ENCODE data around the gene MYL6B. TPM values are rescaled to one million over a fixed set of nuclear protein-coding genes. Genes with fewer than 3 reads are reported as not detected.
"Not testable (repeated sequence)": the region's sequence is repeated elsewhere in the genome, so short reads cannot be mapped to it uniquely, and the experiment has no call there.

Gene MYL6B
- polyA plus RNA-seq, 1 donor (not counting 4 experiments of a cell fraction or from before 2014, with no cell fraction given): 44.9 TPM

DNA sequence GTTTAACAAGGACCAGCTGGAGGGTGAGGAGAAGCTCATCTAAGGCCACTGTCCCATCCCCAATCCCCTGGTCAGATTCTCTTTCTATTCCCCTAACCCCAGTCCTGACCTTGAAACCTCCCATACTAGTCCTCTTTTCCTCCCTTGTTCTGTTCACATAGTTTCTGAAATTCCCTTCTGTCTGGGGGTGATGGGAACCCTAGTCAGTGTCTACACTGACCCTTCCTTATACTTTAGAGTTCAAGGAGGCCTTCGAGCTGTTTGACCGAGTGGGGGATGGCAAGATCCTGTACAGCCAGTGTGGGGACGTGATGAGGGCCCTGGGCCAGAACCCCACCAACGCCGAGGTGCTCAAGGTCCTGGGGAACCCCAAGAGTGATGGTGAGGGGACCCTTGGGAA is 2.4 kb downstream of the MYL6B start:
- no peak for TF ChIP-seq CTCF (optimal IDR thresholded peaks at IDR 0.05 in 1 of 3, IDR thresholded peaks at IDR 0.05 in 1 of 3, conservative IDR thresholded peaks at IDR 0.05 in 1 of 3; ENCODE audit: extremely low read depth in 1 of 3, insufficient read depth in 2 of 3, low read length in 3 of 3)
- TF ChIP-seq EZH2 (IDR thresholded peaks at IDR 0.05; ENCODE audit: low read length): no peak
- no peaks in the 10 kb centered on the region for H3K27me3 ChIP-seq (ENCODE audit: control insufficient read depth, extremely low read depth, insufficient read depth, low read length)
- H3K4me2 ChIP-seq (ENCODE audit: control insufficient read depth, extremely low read depth, insufficient read depth, low read depth, low read length): no peak overlapping the region
- H2AFZ ChIP-seq (ENCODE audit: control insufficient read depth, low read length): no peak overlapping the region
- no peak overlapping the region for H3K27ac ChIP-seq (ENCODE audit: control insufficient read depth, insufficient read depth, low read length)
- no peaks in the 10 kb centered on the region for H3K9me1 ChIP-seq (ENCODE audit: control insufficient read depth, extremely low read depth, insufficient read depth, low read length)
- DNase-seq (ENCODE audit: low read depth, low spot score) (no peak), FAIRE-seq (no peak)
- no peak overlapping the region for H3K4me3 ChIP-seq (ENCODE audit: control insufficient read depth in 2 of 3, extremely low read depth in 1 of 3, insufficient read depth in 2 of 3, low read depth in 1 of 3, low read length in 3 of 3)
- peaks cover 24% of the 10 kb centered on the region for H3K4me1 ChIP-seq (ENCODE audit: control insufficient read depth, extremely low read depth, insufficient read depth, low read length)
- peaks cover 17% of the 10 kb centered on the region for H3K79me2 ChIP-seq (ENCODE audit: control insufficient read depth, insufficient read depth, low read length)
- dilution Hi-C loops (cut with MboI; ENCODE audit: extremely low pct_ligation_motif_present, low sequenced_read_pairs): no loop called here
- H4K20me1 ChIP-seq (ENCODE audit: control insufficient read depth, extremely low read depth, insufficient read depth, low read length): peaks cover under 1% of the 10 kb centered on the region
- no peaks in the 10 kb centered on the region for H3K9me3 ChIP-seq (ENCODE audit: control insufficient read depth, low read depth, low read length)
- peaks cover 10 to 12% of the 10 kb centered on the region in 2 experiments for H3K36me3 ChIP-seq (ENCODE audit: control insufficient read depth in 2 of 2, extremely low read depth in 1 of 2, insufficient read depth in 2 of 2, low read length in 2 of 2)
- no peak overlapping the region for H3K9ac ChIP-seq (ENCODE audit: control insufficient read depth, extremely low read depth, insufficient read depth, low read length)

DNA sequence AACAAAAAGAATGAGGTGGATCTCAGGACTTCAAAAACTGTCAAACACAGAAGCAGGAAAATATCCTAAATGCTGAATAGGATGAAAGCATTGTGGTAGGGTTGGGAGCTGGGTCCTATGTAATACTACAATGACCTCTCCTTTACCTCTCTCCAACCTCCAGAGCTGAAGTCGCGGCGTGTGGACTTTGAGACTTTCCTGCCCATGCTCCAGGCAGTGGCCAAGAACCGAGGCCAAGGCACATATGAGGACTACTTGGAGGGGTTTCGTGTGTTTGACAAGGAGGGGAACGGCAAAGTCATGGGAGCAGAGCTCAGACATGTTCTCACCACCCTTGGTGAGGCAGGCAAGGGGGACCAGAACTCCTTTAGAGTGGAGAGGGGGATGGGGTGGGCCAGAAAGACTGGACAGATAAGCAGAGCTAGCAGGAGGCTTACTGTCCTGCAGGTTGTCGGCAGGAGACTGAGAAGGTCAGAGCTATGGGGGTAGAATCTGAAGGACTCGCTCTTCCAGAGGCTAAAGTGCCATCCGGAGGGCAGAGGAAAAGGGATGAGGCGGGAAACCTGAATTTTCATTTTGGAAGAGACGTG is 3.0 kb downstream of the MYL6B start:
- Histone ChIP-seq H3K9me3 (ENCODE audit: control insufficient read depth, low read depth, low read length) (no peaks in the 10 kb centered on the region), H3K79me2 (ENCODE audit: control insufficient read depth, insufficient read depth, low read length) (peaks cover 22% of the 10 kb centered on the region), H3K9me1 (ENCODE audit: control insufficient read depth, extremely low read depth, insufficient read depth, low read length) (no peaks in the 10 kb centered on the region), H3K4me2 (ENCODE audit: control insufficient read depth, extremely low read depth, insufficient read depth, low read depth, low read length) (no peak overlapping the region), H4K20me1 (ENCODE audit: control insufficient read depth, extremely low read depth, insufficient read depth, low read length) (peaks cover 6% of the 10 kb centered on the region), H3K4me1 (ENCODE audit: control insufficient read depth, extremely low read depth, insufficient read depth, low read length) (peaks cover 29% of the 10 kb centered on the region), H2AFZ (ENCODE audit: control insufficient read depth, low read length) (no peak overlapping the region), H3K27me3 (ENCODE audit: control insufficient read depth, extremely low read depth, insufficient read depth, low read length) (no peaks in the 10 kb centered on the region), H3K36me3 (ENCODE audit: control insufficient read depth in 2 of 2, extremely low read depth in 1 of 2, insufficient read depth in 2 of 2, low read length in 2 of 2) (peaks cover 15 to 17% of the 10 kb centered on the region in 2 experiments), H3K27ac (ENCODE audit: control insufficient read depth, insufficient read depth, low read length) (no peak overlapping the region), H3K4me3 (ENCODE audit: control insufficient read depth in 2 of 3, extremely low read depth in 1 of 3, insufficient read depth in 2 of 3, low read depth in 1 of 3, low read length in 3 of 3) (no peak overlapping the region), H3K9ac (ENCODE audit: control insufficient read depth, extremely low read depth, insufficient read depth, low read length) (no peak overlapping the region)
- DNase-seq (ENCODE audit: low read depth, low spot score) (no peak), FAIRE-seq (no peak)
- TF ChIP-seq EZH2 (IDR thresholded peaks at IDR 0.05; ENCODE audit: low read length): no peak
- no peak for TF ChIP-seq CTCF (optimal IDR thresholded peaks at IDR 0.05 in 1 of 3, IDR thresholded peaks at IDR 0.05 in 1 of 3, conservative IDR thresholded peaks at IDR 0.05 in 1 of 3; ENCODE audit: extremely low read depth in 1 of 3, insufficient read depth in 2 of 3, low read length in 3 of 3)
- dilution Hi-C loops (cut with MboI; ENCODE audit: extremely low pct_ligation_motif_present, low sequenced_read_pairs): no loop called here

GRCh38 chr12:56156464-56157200 is 4.2 kb downstream of the MYL6B start:
- H3K4me3 ChIP-seq (ENCODE audit: control insufficient read depth in 2 of 3, extremely low read depth in 1 of 3, insufficient read depth in 2 of 3, low read depth in 1 of 3, low read length in 3 of 3); H2AFZ ChIP-seq (ENCODE audit: control insufficient read depth, low read length); H3K27ac ChIP-seq (ENCODE audit: control insufficient read depth, insufficient read depth, low read length); FAIRE-seq; DNase-seq (ENCODE audit: low read depth, low spot score); H3K9me3 ChIP-seq (ENCODE audit: control insufficient read depth, low read depth, low read length); H3K27me3 ChIP-seq (ENCODE audit: control insufficient read depth, extremely low read depth, insufficient read depth, low read length); dilution Hi-C loops (cut with MboI; ENCODE audit: extremely low pct_ligation_motif_present, low sequenced_read_pairs); H3K9me1 ChIP-seq (ENCODE audit: control insufficient read depth, extremely low read depth, insufficient read depth, low read length): not testable (repeated sequence)
- peaks cover 15% of the 10 kb centered on the region for H4K20me1 ChIP-seq (ENCODE audit: control insufficient read depth, extremely low read depth, insufficient read depth, low read length)
- H3K4me2 ChIP-seq (ENCODE audit: control insufficient read depth, extremely low read depth, insufficient read depth, low read depth, low read length): peak overlapping the region; percentile 88
- peaks cover 28% of the 10 kb centered on the region for H3K79me2 ChIP-seq (ENCODE audit: control insufficient read depth, insufficient read depth, low read length)
- peak overlapping the region; percentile 99 for H3K9ac ChIP-seq (ENCODE audit: control insufficient read depth, extremely low read depth, insufficient read depth, low read length)
- peaks cover 36% of the 10 kb centered on the region for H3K4me1 ChIP-seq (ENCODE audit: control insufficient read depth, extremely low read depth, insufficient read depth, low read length)
- peaks cover 28 to 29% of the 10 kb centered on the region in 2 experiments for H3K36me3 ChIP-seq (ENCODE audit: control insufficient read depth in 2 of 2, extremely low read depth in 1 of 2, insufficient read depth in 2 of 2, low read length in 2 of 2)

Data from keratinocyte (primary cell).